K562 (cell line): ENCODE results near the gene FMOD. TPM values are rescaled to one million over a fixed set of nuclear protein-coding genes. Genes with fewer than 3 reads are reported as not detected.

Experiments used
- ASH1L ChIP-seq: fragments of 450-650 bp; IDR thresholded peaks from 2 replicates; pipeline ENCODE4 v1.6.1; 2018; ENCODE audit warnings: borderline replicate concordance, mild to moderate bottlenecking, low read depth; ENCODE audit not compliant: partially characterized antibody
- DACH1 ChIP-seq: fragments of 450-650 bp; IDR thresholded peaks from 2 replicates; pipeline ENCODE4 v1.6.1; 2018; ENCODE audit not compliant: partially characterized antibody
- FOXP1 ChIP-seq: sonication (generic); formaldehyde crosslinking; IDR thresholded peaks from 2 replicates; pipeline ENCODE4 v1.8.0; 2022; ENCODE audit warnings: mild to moderate bottlenecking, missing genetic modification reagents
- LCOR ChIP-seq: sonication (generic); formaldehyde crosslinking; IDR thresholded peaks from 2 replicates; pipeline ENCODE4 v1.8.0; 2022; ENCODE audit warnings: mild to moderate bottlenecking, missing genetic modification reagents
- MTF1 ChIP-seq: fragments of 250-450 bp; sonication (Bioruptor Pico); IDR thresholded peaks from 2 replicates; pipeline ENCODE4 v1.9.0; 2021; ENCODE audit warnings: moderate library complexity, mild to moderate bottlenecking, inconsistent platforms, borderline replicate concordance
- MYNN ChIP-seq, 2 experiments: sonication (generic); formaldehyde crosslinking in 1 of 2; IDR thresholded peaks; 2 replicates each; pipeline versions ENCODE4 v1.5.0 to v1.6.1; 2016 to 2020; ENCODE audit warnings: antibody characterized with exemption in 1 of 2, missing genetic modification reagents in 1 of 2
- NR2C1 ChIP-seq, 2 experiments: fragments of 450-650 bp; IDR thresholded peaks; 2 replicates each; pipeline ENCODE4 v1.6.1; 2017; ENCODE audit warnings: mild to moderate bottlenecking in 2 of 2, antibody characterized with exemption in 1 of 2, inconsistent platforms in 1 of 2, missing compliant biosample characterization in 1 of 2, missing genetic modification characterization in 1 of 2
- NR3C1 ChIP-seq: sonication (generic); formaldehyde crosslinking; IDR thresholded peaks from 2 replicates; pipeline ENCODE4 v1.8.1; 2022; ENCODE audit warnings: missing genetic modification reagents
- PURB ChIP-seq: sonication (generic); formaldehyde crosslinking; IDR thresholded peaks from 2 replicates; pipeline ENCODE4 v1.9.0; 2021; ENCODE audit warnings: low read depth, mild to moderate bottlenecking, missing genetic modification reagents
- SMARCA4 ChIP-seq: fragments of 450-650 bp; IDR thresholded peaks from 2 replicates; pipeline ENCODE4 v1.6.1; 2016
- TARDBP ChIP-seq: fragments of 450-650 bp; IDR thresholded peaks from 2 replicates; pipeline ENCODE4 v1.6.1; 2016
- ZNF165 ChIP-seq: fragments of 250-450 bp; sonication (Bioruptor Pico); IDR thresholded peaks from 2 replicates; pipeline ENCODE4 v1.4.0; 2020; ENCODE audit warnings: borderline replicate concordance
- ZNF436 ChIP-seq: fragments of 250-450, 450-650 bp; sonication (Bioruptor Pico); formaldehyde crosslinking; IDR thresholded peaks from 2 replicates; pipeline ENCODE4 v1.7.0; 2020; ENCODE audit warnings: mild to moderate bottlenecking
- ZNF699 ChIP-seq: fragments of 250-450 bp; sonication (Bioruptor Pico); IDR thresholded peaks from 2 replicates; pipeline ENCODE4 v1.8.0; 2021; ENCODE audit warnings: mild to moderate bottlenecking, moderate library complexity; ENCODE audit not compliant: insufficient replicate concordance
- polyA plus RNA-seq, 8 experiments: library from polyadenylated mRNA; depleted of rRNA in 4 of 8; stranded (reverse) in 5 of 8; unstranded in 3 of 8; fragments of >200 nt; fragmentation: Nextera tagmentation in 2 of 8; fragmentation: Illumina TruSeq in 1 of 8; extraction: Ambion mirVana in 2 of 8; extraction: Trizol in 1 of 8; gene quantifications; 2 replicates each; pipeline versions ENCODE4 v1.2.1 to v1.2.3, GENCODE V29; 2011 to 2014; ENCODE audit warnings: inconsistent platforms in 1 of 8, missing spikeins in 1 of 8
- total RNA-seq, 7 experiments: library from RNA; depleted of rRNA in 6 of 7; stranded (reverse); fragments of >200 nt in 6 of 7; fragmentation: Illumina TruSeq in 2 of 7; extraction: Trizol in 2 of 7; gene quantifications; 2 replicates each; pipeline versions ENCODE4 v1.2.1 to v1.2.3, GENCODE V29; 2011 to 2021; ENCODE audit warnings: low replicate concordance in 1 of 7
- TF ChIP-seq, protein P1 (sequence below): fragments of 450-650 bp; formaldehyde crosslinking; IDR thresholded peaks from 2 replicates; pipeline ENCODE4 v1.4.0; 2020; ENCODE audit warnings: mild to moderate bottlenecking, moderate library complexity
- TF ChIP-seq, protein P2 (sequence below): IDR thresholded peaks from 3 replicates; pipeline ENCODE4 v1.6.1; 2011; ENCODE audit warnings: borderline replicate concordance, mild to moderate bottlenecking, moderate library complexity; ENCODE audit not compliant: insufficient read length; ENCODE audit errors: extremely low read depth
- TF ChIP-seq, protein P3 (sequence below), 2 experiments: fragments of 450-650 bp; conservative IDR thresholded peaks; 2 replicates each; pipeline ENCODE4 v1.6.1; 2017; ENCODE audit warnings: mild to moderate bottlenecking in 2 of 2, moderate library complexity in 2 of 2
- TF ChIP-seq, protein P4 (sequence below): fragments of 450-650 bp; formaldehyde crosslinking; IDR thresholded peaks from 2 replicates; pipeline ENCODE4 v1.4.0; 2020; ENCODE audit warnings: mild to moderate bottlenecking, mixed read lengths

Gene FMOD
- total and polyA plus RNA-seq, 9 of the 15 experiments (the other 6 are each of a cell fraction or from before 2014, with no cell fraction given): 0.03 to 0.13 (median 0.03) TPM; not detected in 6

DNA sequence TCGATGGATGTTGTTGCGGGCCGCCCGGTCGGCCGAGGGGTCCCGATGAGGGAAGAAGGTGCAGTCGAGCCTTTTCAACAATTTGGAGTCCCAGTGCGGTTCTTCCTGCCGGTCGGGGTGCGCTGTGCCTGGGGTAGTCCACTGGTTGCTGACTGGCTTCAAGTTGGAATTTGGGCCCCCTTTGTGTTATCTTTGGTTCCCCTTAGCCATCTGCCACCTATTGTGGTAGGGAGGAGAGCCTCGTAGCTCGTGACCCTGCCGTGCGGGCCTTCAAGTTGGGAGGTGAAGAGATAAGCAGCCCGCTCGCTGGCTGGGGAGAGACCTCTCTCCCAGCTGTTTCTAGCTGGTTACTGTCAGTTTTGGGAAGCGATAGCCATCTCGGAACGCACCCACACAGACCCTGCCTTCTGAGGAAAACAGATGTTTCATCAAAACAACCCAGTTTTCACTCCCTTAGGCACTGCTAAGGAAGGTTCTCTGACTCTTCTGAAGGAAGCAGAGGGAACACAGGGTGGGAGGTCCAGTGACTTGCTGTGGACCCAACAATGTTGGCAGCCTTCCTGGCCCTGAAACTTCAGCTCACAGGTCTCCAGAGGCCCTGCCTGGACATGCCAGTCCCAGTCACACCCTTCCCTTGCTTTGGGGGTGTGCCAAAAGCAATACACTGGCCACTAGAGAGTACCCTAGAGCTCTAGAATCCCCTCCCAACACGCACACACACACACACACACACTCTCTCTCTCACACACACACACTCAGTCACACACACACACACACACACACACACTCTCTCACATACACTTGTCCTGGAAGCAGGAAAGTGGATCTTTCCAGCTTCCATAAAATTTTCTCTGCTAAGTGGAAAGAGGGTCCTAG is 44.6 kb downstream of the FMOD start (continued):
- TF ChIP-seq, protein P1, sequence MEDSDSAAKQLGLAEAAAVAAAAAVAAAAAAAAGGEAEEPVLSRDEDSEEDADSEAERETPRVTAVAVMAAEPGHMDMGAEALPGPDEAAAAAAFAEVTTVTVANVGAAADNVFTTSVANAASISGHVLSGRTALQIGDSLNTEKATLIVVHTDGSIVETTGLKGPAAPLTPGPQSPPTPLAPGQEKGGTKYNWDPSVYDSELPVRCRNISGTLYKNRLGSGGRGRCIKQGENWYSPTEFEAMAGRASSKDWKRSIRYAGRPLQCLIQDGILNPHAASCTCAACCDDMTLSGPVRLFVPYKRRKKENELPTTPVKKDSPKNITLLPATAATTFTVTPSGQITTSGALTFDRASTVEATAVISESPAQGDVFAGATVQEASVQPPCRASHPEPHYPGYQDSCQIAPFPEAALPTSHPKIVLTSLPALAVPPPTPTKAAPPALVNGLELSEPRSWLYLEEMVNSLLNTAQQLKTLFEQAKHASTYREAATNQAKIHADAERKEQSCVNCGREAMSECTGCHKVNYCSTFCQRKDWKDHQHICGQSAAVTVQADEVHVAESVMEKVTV (CRISPR knock-in tag): no peak
- TF ChIP-seq LCOR (CRISPR knock-in tag) (peak; percentile 93; the same call in 1 of the 2 replicates), MYNN (IDR thresholded peaks at IDR 0.05) (peak; percentile 95), MYNN (CRISPR knock-in tag; IDR thresholded peaks at IDR 0.05) (no peak), ZNF436 (CRISPR knock-in tag) (no peak), ZNF165 (CRISPR knock-in tag) (no peak), DACH1 (peak; percentile 98), ASH1L (no peak), PURB (CRISPR knock-in tag) (no peak), ZNF699 (CRISPR knock-in tag) (no peak), FOXP1 (peak; percentile 68; the same call in 1 of the 2 replicates), TARDBP (0 out of 2 replicates have a peak, but pooled peaks have one; percentile 28), SMARCA4 (peak; percentile 85), NR2C1 (IDR thresholded peaks at IDR 0.05) (0 out of 2 replicates have a peak, but pooled peaks have one; percentile 44), NR2C1 (tag; IDR thresholded peaks at IDR 0.05) (peak; percentile 73; the same call in 1 of the 2 replicates), MTF1 (no peak), NR3C1 (CRISPR knock-in tag) (no peak; the same call in 1 of the 2 replicates)
- TF ChIP-seq, protein P2, sequence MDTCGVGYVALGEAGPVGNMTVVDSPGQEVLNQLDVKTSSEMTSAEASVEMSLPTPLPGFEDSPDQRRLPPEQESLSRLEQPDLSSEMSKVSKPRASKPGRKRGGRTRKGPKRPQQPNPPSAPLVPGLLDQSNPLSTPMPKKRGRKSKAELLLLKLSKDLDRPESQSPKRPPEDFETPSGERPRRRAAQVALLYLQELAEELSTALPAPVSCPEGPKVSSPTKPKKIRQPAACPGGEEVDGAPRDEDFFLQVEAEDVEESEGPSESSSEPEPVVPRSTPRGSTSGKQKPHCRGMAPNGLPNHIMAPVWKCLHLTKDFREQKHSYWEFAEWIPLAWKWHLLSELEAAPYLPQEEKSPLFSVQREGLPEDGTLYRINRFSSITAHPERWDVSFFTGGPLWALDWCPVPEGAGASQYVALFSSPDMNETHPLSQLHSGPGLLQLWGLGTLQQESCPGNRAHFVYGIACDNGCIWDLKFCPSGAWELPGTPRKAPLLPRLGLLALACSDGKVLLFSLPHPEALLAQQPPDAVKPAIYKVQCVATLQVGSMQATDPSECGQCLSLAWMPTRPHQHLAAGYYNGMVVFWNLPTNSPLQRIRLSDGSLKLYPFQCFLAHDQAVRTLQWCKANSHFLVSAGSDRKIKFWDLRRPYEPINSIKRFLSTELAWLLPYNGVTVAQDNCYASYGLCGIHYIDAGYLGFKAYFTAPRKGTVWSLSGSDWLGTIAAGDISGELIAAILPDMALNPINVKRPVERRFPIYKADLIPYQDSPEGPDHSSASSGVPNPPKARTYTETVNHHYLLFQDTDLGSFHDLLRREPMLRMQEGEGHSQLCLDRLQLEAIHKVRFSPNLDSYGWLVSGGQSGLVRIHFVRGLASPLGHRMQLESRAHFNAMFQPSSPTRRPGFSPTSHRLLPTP: no peak
- TF ChIP-seq, protein P3, sequence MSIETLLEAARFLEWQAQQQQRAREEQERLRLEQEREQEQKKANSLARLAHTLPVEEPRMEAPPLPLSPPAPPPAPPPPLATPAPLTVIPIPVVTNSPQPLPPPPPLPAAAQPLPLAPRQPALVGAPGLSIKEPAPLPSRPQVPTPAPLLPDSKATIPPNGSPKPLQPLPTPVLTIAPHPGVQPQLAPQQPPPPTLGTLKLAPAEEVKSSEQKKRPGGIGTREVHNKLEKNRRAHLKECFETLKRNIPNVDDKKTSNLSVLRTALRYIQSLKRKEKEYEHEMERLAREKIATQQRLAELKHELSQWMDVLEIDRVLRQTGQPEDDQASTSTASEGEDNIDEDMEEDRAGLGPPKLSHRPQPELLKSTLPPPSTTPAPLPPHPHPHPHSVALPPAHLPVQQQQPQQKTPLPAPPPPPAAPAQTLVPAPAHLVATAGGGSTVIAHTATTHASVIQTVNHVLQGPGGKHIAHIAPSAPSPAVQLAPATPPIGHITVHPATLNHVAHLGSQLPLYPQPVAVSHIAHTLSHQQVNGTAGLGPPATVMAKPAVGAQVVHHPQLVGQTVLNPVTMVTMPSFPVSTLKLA (conservative IDR thresholded peaks at IDR 0.05): peak; percentile 81 to 89
- TF ChIP-seq, protein P4, sequence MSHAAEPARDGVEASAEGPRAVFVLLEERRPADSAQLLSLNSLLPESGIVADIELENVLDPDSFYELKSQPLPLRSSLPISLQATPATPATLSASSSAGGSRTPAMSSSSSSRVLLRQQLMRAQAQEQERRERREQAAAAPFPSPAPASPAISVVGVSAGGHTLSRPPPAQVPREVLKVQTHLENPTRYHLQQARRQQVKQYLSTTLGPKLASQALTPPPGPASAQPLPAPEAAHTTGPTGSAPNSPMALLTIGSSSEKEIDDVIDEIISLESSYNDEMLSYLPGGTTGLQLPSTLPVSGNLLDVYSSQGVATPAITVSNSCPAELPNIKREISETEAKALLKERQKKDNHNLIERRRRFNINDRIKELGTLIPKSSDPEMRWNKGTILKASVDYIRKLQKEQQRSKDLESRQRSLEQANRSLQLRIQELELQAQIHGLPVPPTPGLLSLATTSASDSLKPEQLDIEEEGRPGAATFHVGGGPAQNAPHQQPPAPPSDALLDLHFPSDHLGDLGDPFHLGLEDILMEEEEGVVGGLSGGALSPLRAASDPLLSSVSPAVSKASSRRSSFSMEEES (CRISPR knock-in tag): peak; percentile 34; the same call in 1 of the 2 replicates
